GM12872 (cell line): ENCODE data around the gene KCNK6.

Experiments used
- TF ChIP-seq, protein P1 (sequence below): IDR thresholded peaks from 3 replicates; pipeline ENCODE4 v1.5.1; 2011; ENCODE audit warnings: low read depth, mild to moderate bottlenecking, low read length, moderate library complexity; ENCODE audit not compliant: insufficient read depth

KCNK6 gene

DNA sequence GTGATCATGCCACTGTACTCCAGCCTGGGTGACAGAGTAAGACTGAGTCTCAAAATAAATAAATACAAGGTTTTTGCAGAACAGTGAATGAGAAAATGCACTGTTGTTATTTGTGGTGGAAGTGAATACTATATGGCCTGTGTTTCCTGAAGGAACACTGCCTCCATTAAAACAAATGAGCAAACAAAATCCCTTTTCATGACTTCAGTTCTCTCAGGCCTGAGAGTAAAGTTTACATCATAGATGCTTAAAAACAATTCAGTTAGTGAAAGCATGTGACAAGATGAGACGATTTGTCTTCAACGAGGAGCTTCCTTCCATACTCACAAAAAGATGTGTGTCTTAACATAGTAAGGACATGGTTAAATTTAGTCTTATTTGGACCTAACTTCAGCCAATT lies 40.9 kb upstream of the KCNK6 start:
- TF ChIP-seq, protein P1, sequence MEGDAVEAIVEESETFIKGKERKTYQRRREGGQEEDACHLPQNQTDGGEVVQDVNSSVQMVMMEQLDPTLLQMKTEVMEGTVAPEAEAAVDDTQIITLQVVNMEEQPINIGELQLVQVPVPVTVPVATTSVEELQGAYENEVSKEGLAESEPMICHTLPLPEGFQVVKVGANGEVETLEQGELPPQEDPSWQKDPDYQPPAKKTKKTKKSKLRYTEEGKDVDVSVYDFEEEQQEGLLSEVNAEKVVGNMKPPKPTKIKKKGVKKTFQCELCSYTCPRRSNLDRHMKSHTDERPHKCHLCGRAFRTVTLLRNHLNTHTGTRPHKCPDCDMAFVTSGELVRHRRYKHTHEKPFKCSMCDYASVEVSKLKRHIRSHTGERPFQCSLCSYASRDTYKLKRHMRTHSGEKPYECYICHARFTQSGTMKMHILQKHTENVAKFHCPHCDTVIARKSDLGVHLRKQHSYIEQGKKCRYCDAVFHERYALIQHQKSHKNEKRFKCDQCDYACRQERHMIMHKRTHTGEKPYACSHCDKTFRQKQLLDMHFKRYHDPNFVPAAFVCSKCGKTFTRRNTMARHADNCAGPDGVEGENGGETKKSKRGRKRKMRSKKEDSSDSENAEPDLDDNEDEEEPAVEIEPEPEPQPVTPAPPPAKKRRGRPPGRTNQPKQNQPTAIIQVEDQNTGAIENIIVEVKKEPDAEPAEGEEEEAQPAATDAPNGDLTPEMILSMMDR = no peak

GRCh38 chr19:38280030-38280921 lies 39.4 kb upstream of the KCNK6 start:
- TF ChIP-seq, protein P1 = no peak

DNA sequence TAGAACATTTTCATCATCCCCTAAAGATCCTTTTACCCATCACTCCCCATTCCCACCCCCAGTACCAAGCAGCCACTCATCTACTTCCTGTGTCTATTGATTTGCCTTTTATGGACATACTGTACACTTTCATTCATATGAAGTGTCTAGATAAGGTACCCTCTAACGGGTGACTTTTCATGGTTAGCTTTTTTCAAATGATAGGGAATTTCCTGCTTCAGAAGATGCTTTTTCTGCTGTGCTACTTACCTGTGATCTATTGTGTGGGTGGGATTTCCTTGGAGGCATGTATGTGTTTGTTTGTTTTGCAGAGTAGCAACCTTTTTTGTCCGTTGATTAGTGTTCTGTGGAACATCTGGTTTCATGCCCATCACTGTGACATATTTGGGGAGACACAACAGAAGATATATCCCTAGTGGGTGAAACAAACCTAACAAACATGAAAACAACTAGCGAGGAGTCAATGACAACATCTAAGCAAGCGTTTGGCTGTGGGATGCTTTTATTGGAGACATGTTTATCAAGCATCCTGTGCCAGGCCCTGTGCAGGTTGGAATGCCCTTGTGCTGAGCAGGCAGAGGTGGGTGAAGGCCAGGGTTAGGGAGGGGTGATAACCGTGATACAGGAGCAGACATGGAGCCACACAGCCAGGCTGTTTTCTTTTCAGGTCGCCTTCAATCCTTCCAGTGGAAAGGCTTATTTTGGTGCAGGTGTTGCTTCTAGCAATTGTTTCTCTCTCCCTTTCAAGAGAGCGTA lies 37.7 kb upstream of the KCNK6 start:
- TF ChIP-seq, protein P1 = no peak

GRCh38 chr19:38283271-38283670 lies 36.4 kb upstream of the KCNK6 start:
- TF ChIP-seq, protein P1 = no peak

DNA sequence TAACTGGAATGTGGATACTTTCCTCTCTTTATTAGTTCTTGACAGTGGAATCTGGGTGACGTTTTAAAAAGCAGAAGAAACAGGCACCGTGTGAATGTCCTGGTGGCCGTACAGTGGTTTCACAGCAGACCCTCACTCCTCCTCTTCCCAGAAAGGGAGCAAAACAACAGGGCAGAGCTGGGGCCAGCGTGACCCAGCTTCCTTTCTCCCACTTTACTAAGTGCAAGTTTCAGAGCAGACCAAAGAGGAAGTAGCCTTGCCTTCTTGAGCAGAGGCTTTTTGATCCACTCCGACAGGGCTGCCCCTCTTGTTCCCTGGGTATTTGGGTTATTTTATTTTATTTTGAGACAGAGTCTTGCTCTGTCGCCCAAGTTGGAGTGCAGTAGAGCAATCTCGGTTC lies 35.2 kb upstream of the KCNK6 start:
- TF ChIP-seq, protein P1 = no peak

GRCh38 chr19:38285567-38285966 lies 34.1 kb upstream of the KCNK6 start:
- TF ChIP-seq, protein P1 = no peak

DNA sequence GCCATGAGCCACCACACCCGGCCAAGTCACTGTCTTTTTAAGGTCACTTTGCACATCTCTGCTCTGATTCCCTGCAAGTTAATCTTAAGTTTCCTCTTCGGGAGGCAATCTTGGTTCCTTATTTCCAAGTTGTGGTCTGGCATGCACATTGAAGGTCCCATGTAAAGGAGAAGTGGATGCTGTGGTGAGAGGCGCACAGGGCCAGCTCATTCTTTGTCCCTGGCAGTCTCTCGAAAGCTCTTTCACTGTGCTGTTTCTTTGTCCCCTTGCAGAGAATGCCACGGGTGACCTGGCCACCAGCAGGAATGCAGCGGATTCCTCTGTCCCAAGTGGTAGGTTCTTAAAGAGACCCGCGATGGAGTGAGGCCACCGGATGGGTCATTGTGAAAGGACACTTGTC lies 32.0 kb upstream of the KCNK6 start:
- TF ChIP-seq, protein P1 = no peak
